ENCODE results near the gene PDE3B. TPM values are rescaled to one million over a fixed set of nuclear protein-coding genes. Genes with fewer than 3 reads are reported as not detected.
"Not testable (repeated sequence)": the region's sequence is repeated elsewhere in the genome, so short reads cannot be mapped to it uniquely, and the experiment has no call there.

Gene PDE3B
- total RNA-seq, 1 donor from 2014 or later: 0.26 TPM

GRCh38 chr11:14872032-14872431 is 228.4 kb downstream of the PDE3B start:
- Histone ChIP-seq H3K27me3 (ENCODE audit: control insufficient read depth, insufficient read depth, low read length) (no peaks in the 10 kb centered on the region), H3K36me3 (ENCODE audit: control insufficient read depth, insufficient read depth, low read length) (no peaks in the 10 kb centered on the region), H3K4me3 (ENCODE audit: low read depth, low read length) (no peak overlapping the region)
- TF ChIP-seq, protein P1, sequence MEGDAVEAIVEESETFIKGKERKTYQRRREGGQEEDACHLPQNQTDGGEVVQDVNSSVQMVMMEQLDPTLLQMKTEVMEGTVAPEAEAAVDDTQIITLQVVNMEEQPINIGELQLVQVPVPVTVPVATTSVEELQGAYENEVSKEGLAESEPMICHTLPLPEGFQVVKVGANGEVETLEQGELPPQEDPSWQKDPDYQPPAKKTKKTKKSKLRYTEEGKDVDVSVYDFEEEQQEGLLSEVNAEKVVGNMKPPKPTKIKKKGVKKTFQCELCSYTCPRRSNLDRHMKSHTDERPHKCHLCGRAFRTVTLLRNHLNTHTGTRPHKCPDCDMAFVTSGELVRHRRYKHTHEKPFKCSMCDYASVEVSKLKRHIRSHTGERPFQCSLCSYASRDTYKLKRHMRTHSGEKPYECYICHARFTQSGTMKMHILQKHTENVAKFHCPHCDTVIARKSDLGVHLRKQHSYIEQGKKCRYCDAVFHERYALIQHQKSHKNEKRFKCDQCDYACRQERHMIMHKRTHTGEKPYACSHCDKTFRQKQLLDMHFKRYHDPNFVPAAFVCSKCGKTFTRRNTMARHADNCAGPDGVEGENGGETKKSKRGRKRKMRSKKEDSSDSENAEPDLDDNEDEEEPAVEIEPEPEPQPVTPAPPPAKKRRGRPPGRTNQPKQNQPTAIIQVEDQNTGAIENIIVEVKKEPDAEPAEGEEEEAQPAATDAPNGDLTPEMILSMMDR (IDR thresholded peaks at IDR 0.05; ENCODE audit: insufficient read depth, low read length, severe bottlenecking): no peak
- DNase-seq (ENCODE audit: low read depth) (no peak), FAIRE-seq (no peak)

DNA sequence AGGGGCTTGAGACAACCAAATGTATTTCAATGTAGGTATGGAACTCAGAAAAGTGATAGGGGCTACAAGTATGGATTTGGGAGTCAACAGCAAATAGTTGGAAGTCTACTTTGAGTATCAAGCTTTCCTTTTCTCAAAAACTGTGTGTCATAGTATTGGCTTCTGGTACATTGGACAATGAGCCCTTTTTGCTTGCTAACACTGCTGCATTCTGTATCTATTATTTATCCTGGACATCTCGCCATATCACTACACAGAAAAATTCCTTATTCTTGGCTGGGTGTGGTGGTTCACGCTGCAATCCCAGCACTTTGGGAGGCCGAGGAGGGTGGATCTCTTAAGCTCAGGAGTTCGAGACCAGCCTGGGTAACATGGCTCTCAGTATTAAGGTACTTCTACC is 230.0 kb downstream of the PDE3B start:
- TF ChIP-seq, protein P1 (IDR thresholded peaks at IDR 0.05; ENCODE audit: insufficient read depth, low read length, severe bottlenecking): no peak
- no peak for DNase-seq (ENCODE audit: low read depth)
- Histone ChIP-seq H3K27me3 (ENCODE audit: control insufficient read depth, insufficient read depth, low read length) (no peaks in the 10 kb centered on the region), H3K36me3 (ENCODE audit: control insufficient read depth, insufficient read depth, low read length) (no peaks in the 10 kb centered on the region), H3K4me3 (ENCODE audit: low read depth, low read length) (no peak overlapping the region)
- no peak for FAIRE-seq

GRCh38 chr11:14875163-14875562 is 231.6 kb downstream of the PDE3B start:
- TF ChIP-seq, protein P1 (IDR thresholded peaks at IDR 0.05; ENCODE audit: insufficient read depth, low read length, severe bottlenecking): no peak
- FAIRE-seq (no peak), DNase-seq (ENCODE audit: low read depth) (no peak)
- no peaks in the 10 kb centered on the region for H3K27me3 ChIP-seq (ENCODE audit: control insufficient read depth, insufficient read depth, low read length)
- H3K36me3 ChIP-seq (ENCODE audit: control insufficient read depth, insufficient read depth, low read length): peaks cover 2% of the 10 kb centered on the region
- no peak overlapping the region for H3K4me3 ChIP-seq (ENCODE audit: low read depth, low read length)

DNA sequence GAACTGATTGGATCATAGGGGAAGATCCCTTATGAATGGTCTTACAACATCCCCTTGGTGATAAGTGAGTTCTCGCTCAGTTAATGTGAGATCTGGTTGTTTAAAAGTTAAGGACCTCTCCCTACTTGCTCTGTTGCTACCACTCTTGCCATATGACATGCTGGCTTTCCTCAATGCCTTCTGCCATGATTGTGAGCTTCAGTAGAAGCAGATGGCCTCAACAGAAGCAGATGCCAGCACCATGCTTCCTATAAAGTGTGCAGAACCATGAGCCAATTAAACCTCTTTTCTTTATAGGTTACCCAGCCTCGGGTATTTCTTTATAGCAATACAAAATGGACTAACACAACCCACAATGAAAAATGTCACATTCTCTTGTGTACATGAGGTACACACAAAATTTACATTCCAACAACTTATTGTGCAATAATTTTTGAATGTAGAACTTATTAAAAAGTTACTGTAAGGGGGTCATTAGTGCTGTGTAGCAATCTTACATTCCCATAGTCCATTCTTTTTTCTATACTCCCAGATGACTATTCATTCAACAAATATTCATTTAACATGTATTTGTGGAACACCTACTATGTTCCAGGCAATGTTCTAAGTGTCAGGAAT is 238.1 kb downstream of the PDE3B start:
- H3K4me3 ChIP-seq (ENCODE audit: low read depth, low read length): no peak overlapping the region
- DNase-seq (ENCODE audit: low read depth) (no peak), FAIRE-seq (no peak)
- peaks cover 5% of the 10 kb centered on the region for H3K36me3 ChIP-seq (ENCODE audit: control insufficient read depth, insufficient read depth, low read length)
- TF ChIP-seq, protein P1 (IDR thresholded peaks at IDR 0.05; ENCODE audit: insufficient read depth, low read length, severe bottlenecking): no peak
- no peaks in the 10 kb centered on the region for H3K27me3 ChIP-seq (ENCODE audit: control insufficient read depth, insufficient read depth, low read length)

DNA sequence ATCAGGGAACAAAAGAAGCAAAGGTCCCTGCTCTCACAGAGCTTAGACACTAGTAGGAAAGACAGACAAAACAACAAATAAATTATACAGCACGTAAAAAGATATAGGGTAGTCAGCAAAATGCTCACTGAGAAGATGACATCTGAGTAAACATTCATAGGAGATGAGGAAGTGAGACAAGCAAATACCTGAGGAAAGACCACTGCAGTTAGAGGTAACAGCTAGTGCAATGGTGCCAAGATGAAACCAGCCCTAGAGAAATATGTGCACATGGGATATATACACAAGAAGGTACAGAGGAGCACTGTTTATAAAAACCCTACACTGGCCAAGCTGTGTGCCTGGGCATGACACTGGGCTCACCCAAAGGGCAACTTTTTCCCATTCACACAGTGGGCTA is 238.6 kb downstream of the PDE3B start:
- Histone ChIP-seq H3K36me3 (ENCODE audit: control insufficient read depth, insufficient read depth, low read length) (peaks cover 5% of the 10 kb centered on the region), H3K27me3 (ENCODE audit: control insufficient read depth, insufficient read depth, low read length) (no peaks in the 10 kb centered on the region), H3K4me3 (ENCODE audit: low read depth, low read length) (no peak overlapping the region)
- DNase-seq (ENCODE audit: low read depth) (no peak), FAIRE-seq (no peak)
- TF ChIP-seq, protein P1 (IDR thresholded peaks at IDR 0.05; ENCODE audit: insufficient read depth, low read length, severe bottlenecking): no peak

GRCh38 chr11:14883683-14884082 is 240.1 kb downstream of the PDE3B start:
- DNase-seq (ENCODE audit: low read depth); FAIRE-seq; H3K27me3 ChIP-seq (ENCODE audit: control insufficient read depth, insufficient read depth, low read length); H3K4me3 ChIP-seq (ENCODE audit: low read depth, low read length); H3K36me3 ChIP-seq (ENCODE audit: control insufficient read depth, insufficient read depth, low read length): not testable (repeated sequence)
